H1 (cell line): ENCODE measurements around the gene RFX3. TPM values are rescaled to one million over a fixed set of nuclear protein-coding genes. Genes with fewer than 3 reads are reported as not detected.

Experiments used
- CTCF ChIA-PET: fragments of 300-600 bp; sonication (Branson Sonifier 250); formaldehyde crosslinking; loops from one replicate; lab custom pipeline; 2021; ENCODE audit not compliant: partially characterized antibody; lab: Charles Lee
- POLR2A ChIA-PET: fragments of 300-600 bp; sonication (Branson Sonifier 250); formaldehyde crosslinking; loops from one replicate; lab custom pipeline; 2021; ENCODE audit warnings: inconsistent platforms; ENCODE audit not compliant: partially characterized antibody; lab: Charles Lee
- DNase-seq, 2 experiments: peaks; one replicate each; pipeline versions ENCODE4 v3.0.0 to v3.0.0-alpha.2; 2010 to 2022; ENCODE audit warnings: low spot score in 2 of 2, low read depth in 1 of 2, mixed read lengths in 1 of 2
- FAIRE-seq: peaks from 2 replicates; lab custom pipeline; 2011; peaks lifted over from hg19 to GRCh38; lab: Jason Lieb, UNC
- H2AFZ ChIP-seq: 2 replicates; pipeline ENCODE4 v1.8.1; 2012; ENCODE audit warnings: low read length, inconsistent platforms
- H2AK5ac ChIP-seq: 2 replicates; pipeline ENCODE4 v1.6.1; 2013; ENCODE audit warnings: low read depth, low read length
- H2BK120ac ChIP-seq: replicated peaks from 2 replicates; pipeline ENCODE3; 2013; ENCODE audit warnings: low read depth, low read length, inconsistent platforms
- H2BK12ac ChIP-seq: 2 replicates; pipeline ENCODE4 v1.6.1; 2013; ENCODE audit warnings: low read depth, low read length
- H2BK15ac ChIP-seq: 2 replicates; pipeline ENCODE4 v1.6.1; 2013; ENCODE audit warnings: low read length
- H2BK20ac ChIP-seq: 2 replicates; pipeline ENCODE4 v1.6.1; 2013; ENCODE audit warnings: low read length
- H2BK5ac ChIP-seq: 2 replicates; pipeline ENCODE4 v1.6.1; 2013; ENCODE audit warnings: low read depth, low read length
- H3K14ac ChIP-seq: 2 replicates; pipeline ENCODE4 v1.6.1; 2013; ENCODE audit warnings: inconsistent platforms; ENCODE audit not compliant: insufficient read length
- H3K18ac ChIP-seq: 2 replicates; pipeline ENCODE4 v1.6.1; 2013; ENCODE audit warnings: low read length; ENCODE audit errors: extremely low read depth
- H3K23ac ChIP-seq: 2 replicates; pipeline ENCODE4 v1.6.1; 2013; ENCODE audit warnings: inconsistent platforms; ENCODE audit not compliant: insufficient read length
- H3K23me2 ChIP-seq: 2 replicates; pipeline ENCODE4 v1.6.1; 2013; ENCODE audit warnings: low read depth, low read length
- H3K27ac ChIP-seq: 2 replicates; pipeline ENCODE4 v1.6.1; 2011; ENCODE audit warnings: low read depth, low read length, inconsistent platforms
- H3K27me3 ChIP-seq, 4 experiments: replicated peaks in 1 of 4; 1 replicate in 1 of 4; 2 replicates in 3 of 4; pipeline versions ENCODE4 v1.6.1 to v1.8.1; 2011 to 2013; ENCODE audit warnings: low read length in 3 of 4, mild to moderate bottlenecking in 3 of 4, inconsistent platforms in 2 of 4, mixed read lengths in 2 of 4, moderate library complexity in 1 of 4; ENCODE audit not compliant: control insufficient read depth in 3 of 4, insufficient read depth in 3 of 4; ENCODE audit errors: extremely low read depth in 1 of 4
- H3K36me3 ChIP-seq, 4 experiments: 2 replicates each; pipeline versions ENCODE4 v1.6.1 to v1.8.1; 2011 to 2013; ENCODE audit warnings: mild to moderate bottlenecking in 4 of 4, low read length in 3 of 4, moderate library complexity in 2 of 4, control low read depth in 1 of 4, inconsistent platforms in 1 of 4; ENCODE audit not compliant: insufficient read depth in 4 of 4, control insufficient read depth in 2 of 4
- H3K4ac ChIP-seq: replicated peaks from 2 replicates; pipeline ENCODE3; 2013; ENCODE audit warnings: low read length, low read depth, mixed read lengths, inconsistent platforms; ENCODE audit not compliant: insufficient read length
- H3K4me1 ChIP-seq, 4 experiments: replicated peaks in 1 of 4; 1 replicate in 1 of 4; 2 replicates in 3 of 4; pipeline versions ENCODE4 v1.6.1 to v1.8.1; 2011 to 2013; ENCODE audit warnings: low read length in 3 of 4, inconsistent platforms in 2 of 4, mixed read lengths in 1 of 4; ENCODE audit not compliant: insufficient read depth in 4 of 4, control insufficient read depth in 3 of 4
- H3K4me2 ChIP-seq, 2 experiments: 2 replicates each; pipeline versions ENCODE4 v1.6.1 to v1.8.1; 2011 to 2013; ENCODE audit warnings: low read depth in 2 of 2, low read length in 2 of 2, control low read depth in 1 of 2, inconsistent platforms in 1 of 2, mild to moderate bottlenecking in 1 of 2; ENCODE audit not compliant: insufficient read depth in 1 of 2
- H3K4me3 ChIP-seq, 4 experiments: fragments of 200-600, 300-600 bp in 1 of 4; sonication (generic), shearing (Covaris generic), sonication (Bioruptor Twin) in 1 of 4; 2 replicates each; pipeline versions ENCODE4 v1.5.1 to v1.8.1; 2011 to 2016; ENCODE audit warnings: low read length in 4 of 4, low read depth in 3 of 4, control low read depth in 2 of 4, inconsistent platforms in 2 of 4, mild to moderate bottlenecking in 2 of 4, mixed read lengths in 1 of 4, moderate library complexity in 1 of 4; ENCODE audit not compliant: insufficient read depth in 2 of 4; ENCODE audit errors: extremely low read depth in 1 of 4
- H3K56ac ChIP-seq: replicated peaks from 2 replicates; pipeline ENCODE3; 2013; ENCODE audit warnings: low read depth, mild to moderate bottlenecking, mixed read lengths, low read length, inconsistent platforms; ENCODE audit not compliant: insufficient read length
- H3K79me1 ChIP-seq: 2 replicates; pipeline ENCODE4 v1.6.1; 2013; ENCODE audit warnings: low read depth, low read length, control low read depth
- H3K79me2 ChIP-seq, 2 experiments: 2 replicates each; pipeline versions ENCODE4 v1.6.1 to v1.8.1; 2012 to 2013; ENCODE audit warnings: low read length in 2 of 2, mild to moderate bottlenecking in 2 of 2, inconsistent platforms in 1 of 2; ENCODE audit not compliant: insufficient read depth in 2 of 2, control insufficient read depth in 1 of 2
- H3K9ac ChIP-seq, 4 experiments: replicated peaks in 1 of 4; 1 replicate in 1 of 4; 2 replicates in 3 of 4; pipeline versions ENCODE4 v1.6.1 to v1.8.1; 2011 to 2013; ENCODE audit warnings: low read depth in 3 of 4, low read length in 3 of 4, control low read depth in 2 of 4, mild to moderate bottlenecking in 2 of 4, moderate library complexity in 2 of 4, inconsistent platforms in 1 of 4; ENCODE audit errors: extremely low read depth in 1 of 4
- H3K9me3 ChIP-seq, 2 experiments: 2 replicates each; pipeline versions ENCODE4 v1.6.1 to v1.8.1; 2012 to 2013; ENCODE audit warnings: mild to moderate bottlenecking in 2 of 2, moderate library complexity in 2 of 2, control low read depth in 1 of 2, inconsistent platforms in 1 of 2, low read depth in 1 of 2, low read length in 1 of 2, mixed read lengths in 1 of 2; ENCODE audit not compliant: insufficient read depth in 2 of 2
- H4K20me1 ChIP-seq, 2 experiments: replicated peaks in 1 of 2; 2 replicates each; pipeline versions ENCODE3 to v1.8.1; 2011 to 2013; ENCODE audit warnings: inconsistent platforms in 2 of 2, low read length in 2 of 2, mild to moderate bottlenecking in 1 of 2; ENCODE audit not compliant: insufficient read depth in 2 of 2, control insufficient read depth in 1 of 2
- H4K5ac ChIP-seq: 2 replicates; pipeline ENCODE4 v1.6.1; 2013; ENCODE audit warnings: low read length, low read depth, mixed read lengths, inconsistent platforms; ENCODE audit not compliant: insufficient read length
- H4K8ac ChIP-seq: 2 replicates; pipeline ENCODE4 v1.8.0; 2013; ENCODE audit warnings: mild to moderate bottlenecking, moderate library complexity, low read length, inconsistent platforms; ENCODE audit not compliant: insufficient read depth; ENCODE audit errors: extremely low read depth
- H4K91ac ChIP-seq: replicated peaks from 2 replicates; pipeline ENCODE3; 2013; ENCODE audit warnings: low read length, mixed read lengths, inconsistent platforms; ENCODE audit not compliant: insufficient read length
- BRCA1 ChIP-seq: IDR thresholded peaks from 2 replicates; pipeline ENCODE4 v1.6.1; 2012; ENCODE audit warnings: low read depth, low read length, improper control_type of control experiment
- CHD1 ChIP-seq: IDR thresholded peaks from 2 replicates; pipeline ENCODE4 v1.6.1; 2012; ENCODE audit warnings: low read depth, low read length, improper control_type of control experiment
- CTBP2 ChIP-seq: IDR thresholded peaks from 2 replicates; pipeline ENCODE4 v1.7.0; 2011; ENCODE audit warnings: borderline replicate concordance, mild to moderate bottlenecking, moderate library complexity, mixed read lengths, low read length; ENCODE audit not compliant: insufficient read depth, insufficient read length
- EGR1 ChIP-seq: IDR thresholded peaks from 2 replicates; pipeline ENCODE4 v1.6.1; 2011; ENCODE audit warnings: low read depth, low read length, borderline replicate concordance
- POLR2A ChIP-seq, 2 experiments: IDR thresholded peaks; 1 replicate in 1 of 2; 2 replicates in 1 of 2; pipeline ENCODE4 v1.6.1; 2011; ENCODE audit warnings: low read depth in 2 of 2, low read length in 2 of 2, mild to moderate bottlenecking in 2 of 2; ENCODE audit errors: control extremely low read depth in 1 of 2
- RXRA ChIP-seq: IDR thresholded peaks from 2 replicates; pipeline ENCODE4 v1.6.1; 2011; ENCODE audit warnings: low read depth, mild to moderate bottlenecking, low read length, moderate library complexity; ENCODE audit not compliant: insufficient read depth
- SUZ12 ChIP-seq: fragments of 200-600 bp; sonication (generic); IDR thresholded peaks from 2 replicates; pipeline ENCODE4 v1.6.1; 2012; ENCODE audit warnings: mild to moderate bottlenecking, inconsistent platforms, low read length, moderate library complexity, mixed read lengths
- TEAD4 ChIP-seq: IDR thresholded peaks from 2 replicates; pipeline ENCODE4 v1.6.1; 2012; ENCODE audit warnings: low read depth, low read length, inconsistent platforms, mixed read lengths
- WGBS, 2 experiments: shearing (Covaris generic) in 1 of 2; methylation state at CpG; one replicate each; pipeline versions ENCODE4 v1.1.6 to v1.1.7; 2013 to 2015; ENCODE audit warnings: low lambda C conversion rate in 2 of 2, mixed read lengths in 2 of 2, inconsistent platforms in 1 of 2, low coverage in 1 of 2, missing lambda C conversion rate in 1 of 2; ENCODE audit not compliant: insufficient replicate concordance in 2 of 2, insufficient coverage in 1 of 2, insufficient read length in 1 of 2; ENCODE audit errors: extremely low coverage in 1 of 2, missing lambda C conversion rate in 1 of 2; 5-methylcytosine and 5-hydroxymethylcytosine counted together
- polyA plus RNA-seq, 7 experiments: library from polyadenylated mRNA; depleted of rRNA in 3 of 7; stranded (reverse) in 5 of 7; unstranded in 2 of 7; fragments of >200 nt in 5 of 7; fragments of 200-250 nt in 2 of 7; gene quantifications; 1 replicate in 5 of 7; 2 replicates in 1 of 7; 4 replicates in 1 of 7; pipeline versions ENCODE4 v1.2.1 to v1.2.3, GENCODE V29; 2011 to 2013; ENCODE audit warnings: missing spikeins in 2 of 7, mixed read lengths in 2 of 7
- total RNA-seq: library from RNA; stranded (reverse); fragmentation: NEBNext Ultra II Directional; extraction: Animal tissue kit (Norgen Biotek cat#: 25700); gene quantifications from 2 replicates; pipeline ENCODE4 v1.2.1, GENCODE V29; 2021
- TF ChIP-seq, protein P1 (sequence below): IDR thresholded peaks from 2 replicates; pipeline ENCODE4 v1.6.1; 2012; ENCODE audit warnings: inconsistent platforms
- TF ChIP-seq, protein P2 (sequence below): IDR thresholded peaks from 2 replicates; pipeline ENCODE4 v1.6.1; 2012; ENCODE audit warnings: low read length, inconsistent platforms

Gene RFX3
- total and polyA plus RNA-seq, 2 of the 8 experiments (the other 6 are each of a cell fraction or from before 2014, with no cell fraction given): 4.9 to 22.6 TPM

DNA sequence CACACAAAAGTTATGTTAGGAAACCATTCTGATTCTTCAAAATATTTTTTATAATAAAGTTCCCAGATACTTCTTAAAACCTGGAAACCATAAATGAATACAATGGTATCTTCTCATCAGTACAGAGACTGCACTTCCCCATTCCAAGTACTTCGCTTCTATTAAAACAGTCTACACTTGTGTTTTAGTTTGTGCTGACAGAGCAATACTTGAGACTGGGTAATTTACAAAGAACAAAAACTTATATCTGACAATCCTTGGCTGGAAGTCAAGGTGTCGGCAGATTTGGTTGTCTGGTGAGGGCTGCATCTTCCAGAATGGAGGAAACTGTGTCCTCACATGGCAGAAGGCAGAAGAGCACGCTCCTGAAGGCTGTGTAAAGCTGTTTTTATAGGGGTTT lies 70.1 kb downstream of the RFX3 start:
- H2BK12ac ChIP-seq: no peak overlapping the region
- no peaks in the 10 kb centered on the region for H3K27me3 ChIP-seq
- no peak overlapping the region for H4K91ac ChIP-seq
- H3K4ac ChIP-seq: no peak overlapping the region
- H3K9ac ChIP-seq: no peak overlapping the region
- CTCF ChIA-PET: interaction anchor here (0.9 to 1.5 kb wide), 4 partner anchors 12 to 911 kb away, joined by 3 to 4 read pairs (median 4); no protein-coding TSS in a partner anchor
- H3K18ac ChIP-seq: no peak overlapping the region
- no peaks in the 10 kb centered on the region for H3K36me3 ChIP-seq
- H4K20me1 ChIP-seq: no peaks in the 10 kb centered on the region
- no peak overlapping the region for H3K23ac ChIP-seq
- H2BK120ac ChIP-seq: no peak overlapping the region
- no peaks in the 10 kb centered on the region for H3K23me2 ChIP-seq
- POLR2A ChIA-PET: interaction anchor here (1.0 kb wide), 2 partner anchors 71 to 213 kb away, joined by 3 to 5 read pairs; no protein-coding TSS in a partner anchor
- no peak overlapping the region for H2AK5ac ChIP-seq
- H3K4me2 ChIP-seq: no peak overlapping the region
- H2BK20ac ChIP-seq: no peak overlapping the region
- H3K4me1 ChIP-seq: peaks cover 0 to 3% (median 0%) of the 10 kb centered on the region in 4 experiments; a peak in 1 of 7 replicates
- no peak overlapping the region for H3K14ac ChIP-seq
- H3K4me3 ChIP-seq: no peak overlapping the region
- H2BK5ac ChIP-seq: no peak overlapping the region
- H2AFZ ChIP-seq: no peak overlapping the region
- 95% methylated on average over 3 of the region's 3 CpGs; no CpG with 5 or more reads in 1 of the 2 experiments for WGBS, 2 experiments
- no peak overlapping the region for H3K27ac ChIP-seq
- H3K79me1 ChIP-seq: no peaks in the 10 kb centered on the region
- DNase-seq (no peak), FAIRE-seq (no peak)
- no peak overlapping the region for H3K56ac ChIP-seq
- no peaks in the 10 kb centered on the region for H3K9me3 ChIP-seq
- no peak overlapping the region for H4K8ac ChIP-seq
- H2BK15ac ChIP-seq: no peak overlapping the region
- H3K79me2 ChIP-seq: no peaks in the 10 kb centered on the region; a peak in 1 of 4 replicates
- TF ChIP-seq, protein P1, sequence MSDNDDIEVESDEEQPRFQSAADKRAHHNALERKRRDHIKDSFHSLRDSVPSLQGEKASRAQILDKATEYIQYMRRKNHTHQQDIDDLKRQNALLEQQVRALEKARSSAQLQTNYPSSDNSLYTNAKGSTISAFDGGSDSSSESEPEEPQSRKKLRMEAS: no peak
- TF ChIP-seq RXRA (no peak), TEAD4 (no peak), BRCA1 (no peak), SUZ12 (no peak), CTBP2 (no peak), CHD1 (no peak), EGR1 (no peak), POLR2A (IDR thresholded peaks at IDR 0.05; ENCODE audit: control extremely low read depth in 1 of 2, low read depth in 2 of 2, low read length in 2 of 2) (no peak)
- TF ChIP-seq, protein P2, sequence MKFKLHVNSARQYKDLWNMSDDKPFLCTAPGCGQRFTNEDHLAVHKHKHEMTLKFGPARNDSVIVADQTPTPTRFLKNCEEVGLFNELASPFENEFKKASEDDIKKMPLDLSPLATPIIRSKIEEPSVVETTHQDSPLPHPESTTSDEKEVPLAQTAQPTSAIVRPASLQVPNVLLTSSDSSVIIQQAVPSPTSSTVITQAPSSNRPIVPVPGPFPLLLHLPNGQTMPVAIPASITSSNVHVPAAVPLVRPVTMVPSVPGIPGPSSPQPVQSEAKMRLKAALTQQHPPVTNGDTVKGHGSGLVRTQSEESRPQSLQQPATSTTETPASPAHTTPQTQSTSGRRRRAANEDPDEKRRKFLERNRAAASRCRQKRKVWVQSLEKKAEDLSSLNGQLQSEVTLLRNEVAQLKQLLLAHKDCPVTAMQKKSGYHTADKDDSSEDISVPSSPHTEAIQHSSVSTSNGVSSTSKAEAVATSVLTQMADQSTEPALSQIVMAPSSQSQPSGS: no peak
- TF ChIP-seq, all 59 proteins: peak for 0
- H4K5ac ChIP-seq: no peak overlapping the region
